NCI-H187 treated with DMSO at 0.1 percent for 48 hours (cell line): Measurements from ENCODE around the gene THBD.
"Not testable (repeated sequence)": the region's sequence is repeated elsewhere in the genome, so short reads cannot be mapped to it uniquely, and the experiment has no call there.

Experiments used
- DNase-seq: peaks from one replicate; lab custom pipeline; 2025; lab: John Stamatoyannopoulos, UW

THBD gene

GRCh38 chr20:23034721-23035671, 14.5 kb downstream of the THBD start, which contains the start of gene SSTR4:
Gene SSTR4 (plus strand): TSS chr20:23035312. CDS start chr20:23035484, 172 bp downstream.
- no peak for DNase-seq

GRCh38 chr20:23033918-23034317, 15.6 kb downstream of the THBD start:
- no peak for DNase-seq

GRCh38 chr20:23032750-23033078, 16.8 kb downstream of the THBD start:
- no peak for DNase-seq

GRCh38 chr20:23032056-23032749, 17.3 kb downstream of the THBD start:
- DNase-seq: no peak

GRCh38 chr20:23031346-23031745, 18.1 kb downstream of the THBD start:
- DNase-seq: no peak

- DNase-seq: no peak
Observed at GRCh38 chr20:23029324-23029723, 20.1 kb downstream of the THBD start.

- DNase-seq: no peak
Observed at GRCh38 chr20:23028392-23028791, 21.1 kb downstream of the THBD start.

GRCh38 chr20:23027721-23028120, 21.8 kb downstream of the THBD start:
- DNase-seq: no peak

- not testable (repeated sequence) for DNase-seq
Observed at GRCh38 chr20:23025503-23025902, 24.0 kb downstream of the THBD start.

- no peak for DNase-seq
Observed at GRCh38 chr20:23024701-23025100, 24.8 kb downstream of the THBD start.

- DNase-seq: no peak
Observed at GRCh38 chr20:23023621-23024177, 25.8 kb downstream of the THBD start.

GRCh38 chr20:23022849-23023248, 26.6 kb downstream of the THBD start:
- DNase-seq: no peak

GRCh38 chr20:23021951-23022350, 27.5 kb downstream of the THBD start:
- no peak for DNase-seq

- DNase-seq: no peak
Observed at GRCh38 chr20:23021541-23021940, 27.9 kb downstream of the THBD start.

- DNase-seq: no peak
Observed at GRCh38 chr20:23020230-23021018, 29.0 kb downstream of the THBD start.

- DNase-seq: no peak
Observed at GRCh38 chr20:23019403-23019802, 30.1 kb downstream of the THBD start.

- DNase-seq: no peak
Observed at GRCh38 chr20:23018941-23019340, 30.5 kb downstream of the THBD start.

GRCh38 chr20:23018432-23018831, 31.0 kb downstream of the THBD start:
- no peak for DNase-seq

- DNase-seq: no peak
Observed at GRCh38 chr20:23017516-23017915, 32.0 kb downstream of the THBD start.

- no peak for DNase-seq
Observed at GRCh38 chr20:23013429-23013828, 36.0 kb downstream of the THBD start.

GRCh38 chr20:23011008-23011721, 38.3 kb downstream of the THBD start:
- DNase-seq: no peak
